H9 (cell line): ENCODE data around the gene ACBD6. TPM values are rescaled to one million over a fixed set of nuclear protein-coding genes. Genes with fewer than 3 reads are reported as not detected.

Experiments used
- DNase-seq: peaks from one replicate; pipeline ENCODE4 v3.0.0-alpha.2; 2017
- H2AFZ ChIP-seq: one replicate; pipeline ENCODE4 v1.6.1; 2013; ENCODE audit warnings: mild to moderate bottlenecking, low read length, control low read depth, moderate library complexity
- H2AK5ac ChIP-seq: 2 replicates; pipeline ENCODE4 v1.6.1; 2013; ENCODE audit warnings: low read length, control low read depth, mixed read lengths; ENCODE audit not compliant: insufficient read length
- H2BK120ac ChIP-seq: one replicate; pipeline ENCODE4 v1.6.1; 2013; ENCODE audit warnings: low read depth, mild to moderate bottlenecking, low read length, control low read depth, inconsistent platforms; ENCODE audit not compliant: poor library complexity, severe bottlenecking
- H2BK12ac ChIP-seq: 2 replicates; pipeline ENCODE4 v1.6.1; 2013; ENCODE audit warnings: low read length, control low read depth, mixed read lengths, low read depth; ENCODE audit not compliant: insufficient read length
- H2BK15ac ChIP-seq: 2 replicates; pipeline ENCODE4 v1.6.1; 2013; ENCODE audit warnings: low read depth, low read length, control low read depth
- H2BK20ac ChIP-seq: one replicate; pipeline ENCODE4 v1.6.1; 2013; ENCODE audit warnings: low read depth, mild to moderate bottlenecking, low read length, control low read depth, inconsistent platforms; ENCODE audit not compliant: poor library complexity, severe bottlenecking
- H2BK5ac ChIP-seq: 2 replicates; pipeline ENCODE4 v1.6.1; 2013; ENCODE audit warnings: low read length, control low read depth, mixed read lengths; ENCODE audit not compliant: insufficient read length
- H3K14ac ChIP-seq: 2 replicates; pipeline ENCODE4 v1.6.1; 2013; ENCODE audit warnings: low read length, control low read depth; ENCODE audit not compliant: insufficient read depth
- H3K18ac ChIP-seq: 2 replicates; pipeline ENCODE4 v1.6.1; 2013; ENCODE audit warnings: low read depth, mild to moderate bottlenecking, mixed read lengths, low read length, control low read depth; ENCODE audit not compliant: insufficient read length
- H3K23ac ChIP-seq: 2 replicates; pipeline ENCODE4 v1.6.1; 2013; ENCODE audit warnings: low read length, control low read depth, mixed read lengths, low read depth; ENCODE audit not compliant: insufficient read length
- H3K23me2 ChIP-seq: 2 replicates; pipeline ENCODE4 v1.6.1; 2013; ENCODE audit warnings: low read depth, mild to moderate bottlenecking, mixed read lengths, low read length, control low read depth; ENCODE audit not compliant: insufficient read length, poor library complexity, severe bottlenecking
- H3K27ac ChIP-seq: 2 replicates; pipeline ENCODE4 v1.5.1; 2013; ENCODE audit warnings: low read length, control low read depth, mixed read lengths, low read depth; ENCODE audit not compliant: insufficient read length
- H3K27me3 ChIP-seq: 2 replicates; pipeline ENCODE4 v1.6.1; 2013; ENCODE audit warnings: low read length, control low read depth, inconsistent platforms; ENCODE audit not compliant: insufficient read depth
- H3K4ac ChIP-seq: 2 replicates; pipeline ENCODE4 v1.6.1; 2013; ENCODE audit warnings: low read depth, mild to moderate bottlenecking, control low read depth, inconsistent platforms, low read length, moderate library complexity
- H3K4me1 ChIP-seq: 2 replicates; pipeline ENCODE4 v1.6.1; 2013; ENCODE audit warnings: low read length, control low read depth, inconsistent platforms; ENCODE audit not compliant: insufficient read depth
- H3K4me2 ChIP-seq: 2 replicates; pipeline ENCODE4 v1.6.1; 2013; ENCODE audit warnings: low read length, control low read depth, mixed read lengths; ENCODE audit not compliant: insufficient read length, insufficient read depth
- H3K56ac ChIP-seq: 2 replicates; pipeline ENCODE4 v1.6.1; 2013; ENCODE audit warnings: low read depth, mild to moderate bottlenecking, mixed read lengths, low read length, control low read depth; ENCODE audit not compliant: insufficient read length
- H3K79me1 ChIP-seq: 2 replicates; pipeline ENCODE4 v1.6.1; 2013; ENCODE audit warnings: low read depth, mild to moderate bottlenecking, moderate library complexity, low read length, control low read depth, inconsistent platforms; ENCODE audit not compliant: insufficient read depth, poor library complexity, severe bottlenecking
- H3K79me2 ChIP-seq: 2 replicates; pipeline ENCODE4 v1.6.1; 2013; ENCODE audit warnings: low read length, control low read depth, inconsistent platforms; ENCODE audit not compliant: insufficient read depth
- H3K9ac ChIP-seq: 2 replicates; pipeline ENCODE4 v1.6.1; 2013; ENCODE audit warnings: low read length, control low read depth, mixed read lengths; ENCODE audit not compliant: insufficient read length; ENCODE audit errors: extremely low read depth
- H3K9me3 ChIP-seq: one replicate; pipeline ENCODE4 v1.6.1; 2013; ENCODE audit warnings: low read depth, low read length, inconsistent platforms; ENCODE audit not compliant: control insufficient read depth
- H3T11ph ChIP-seq: one replicate; pipeline ENCODE4 v1.6.1; 2013; ENCODE audit warnings: mild to moderate bottlenecking, low read length, control low read depth, inconsistent platforms
- H4K20me1 ChIP-seq: one replicate; pipeline ENCODE4 v1.6.1; 2013; ENCODE audit not compliant: control insufficient read depth, insufficient read length, insufficient read depth
- H4K5ac ChIP-seq: 2 replicates; pipeline ENCODE4 v1.6.1; 2013; ENCODE audit warnings: low read depth, mild to moderate bottlenecking, mixed read lengths, low read length, control low read depth; ENCODE audit not compliant: insufficient read length
- H4K8ac ChIP-seq: replicated peaks from 2 replicates; pipeline ENCODE4 v1.6.1; 2013; ENCODE audit warnings: low read length, control low read depth, mixed read lengths, low read depth; ENCODE audit not compliant: insufficient read length
- H4K91ac ChIP-seq: 2 replicates; pipeline ENCODE4 v1.6.1; 2013; ENCODE audit warnings: low read depth, mild to moderate bottlenecking, moderate library complexity, mixed read lengths, low read length, control low read depth; ENCODE audit not compliant: insufficient read length
- H3K27ac Mint-ChIP-seq, 3 experiments: 2 replicates in 2 of 3; 3 replicates in 1 of 3; pipeline ENCODE4 v1.8.0; 2020 to 2021; ENCODE audit warnings: mixed read lengths in 3 of 3, mild to moderate bottlenecking in 1 of 3, moderate library complexity in 1 of 3
- H3K27me3 Mint-ChIP-seq: 2 replicates; pipeline ENCODE4 v1.8.0; 2021; ENCODE audit warnings: low read depth, mild to moderate bottlenecking, moderate library complexity, mixed read lengths
- H3K36me3 Mint-ChIP-seq, 3 experiments: 2 replicates in 2 of 3; 3 replicates in 1 of 3; pipeline ENCODE4 v1.8.0; 2020 to 2021; ENCODE audit warnings: low read depth in 3 of 3, mixed read lengths in 3 of 3; ENCODE audit not compliant: insufficient read depth in 1 of 3
- H3K4me1 Mint-ChIP-seq, 2 experiments: 2 replicates each; pipeline ENCODE4 v1.8.0; 2020; ENCODE audit warnings: mixed read lengths in 2 of 2
- H3K4me3 Mint-ChIP-seq, 2 experiments: 2 replicates in 1 of 2; 3 replicates in 1 of 2; pipeline ENCODE4 v1.8.0; 2020 to 2021; ENCODE audit warnings: mild to moderate bottlenecking in 2 of 2, mixed read lengths in 2 of 2, moderate library complexity in 1 of 2
- H3K9me3 Mint-ChIP-seq, 2 experiments: 2 replicates in 1 of 2; 3 replicates in 1 of 2; pipeline ENCODE4 v1.8.0; 2020; ENCODE audit warnings: mild to moderate bottlenecking in 2 of 2, mixed read lengths in 2 of 2, moderate library complexity in 1 of 2
- WGBS: extraction: QIAGEN DNeasy Blood & Tissue Kit; methylation state at CpG from one replicate; pipeline ENCODE4 v1.1.7; 2013; ENCODE audit warnings: missing lambda C conversion rate, low lambda C conversion rate, mixed read lengths; ENCODE audit not compliant: insufficient read length; ENCODE audit errors: extremely low coverage; 5-methylcytosine and 5-hydroxymethylcytosine counted together
- total RNA-seq: library from RNA; stranded (reverse); gene quantifications from 2 replicates; pipeline ENCODE4 v1.2.1, GENCODE V29; 2021
- TF ChIP-seq, protein P1 (sequence below): fragments of 200-600 bp; sonication (generic); conservative IDR thresholded peaks from 3 replicates; pipeline ENCODE4 v1.8.0; 2021; ENCODE audit warnings: antibody characterized with exemption, mild to moderate bottlenecking

Gene ACBD6
- total RNA-seq, 1 experiment from 2014 or later, result 51.4 TPM

DNA sequence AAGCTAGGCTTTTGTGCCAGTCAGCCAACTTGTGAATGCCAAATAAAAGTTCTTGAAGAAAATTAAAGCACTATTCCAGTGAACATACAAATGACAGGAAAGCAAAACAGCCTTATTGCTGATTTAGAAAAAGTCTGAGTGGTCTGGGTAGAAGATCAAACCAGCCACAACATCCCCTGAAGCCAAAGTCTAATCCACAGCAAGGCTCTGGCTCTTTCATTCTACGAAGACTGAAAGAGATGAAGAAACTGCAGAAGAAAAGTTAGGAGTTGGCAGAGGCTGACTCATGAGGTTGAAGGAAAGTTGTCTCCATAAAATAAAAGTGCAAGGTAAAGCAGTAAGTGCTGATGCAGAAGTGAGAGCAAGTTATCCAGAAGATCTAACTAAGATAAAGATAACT is 206.4 kb downstream of the ACBD6 start:
- H3K27me3 Mint-ChIP-seq, result no peaks in the 10 kb centered on the region

More for the DNA sequence above, 206.4 kb downstream of the ACBD6 start:
- no peak for DNase-seq
- Histone ChIP-seq H2BK20ac (no peak overlapping the region), H3K23me2 (no peaks in the 10 kb centered on the region), H3K27me3 (no peaks in the 10 kb centered on the region), H2AFZ (no peak overlapping the region), H2BK120ac (no peak overlapping the region), H3K79me2 (no peaks in the 10 kb centered on the region), H3K9me3 (no peaks in the 10 kb centered on the region), H3K27ac (no peak overlapping the region), H2BK12ac (no peak overlapping the region), H4K91ac (no peak overlapping the region), H3K79me1 (no peaks in the 10 kb centered on the region), H3K4ac (no peak overlapping the region), H4K8ac (no peak overlapping the region), H3K9ac (no peak overlapping the region), H3K4me1 (no peaks in the 10 kb centered on the region), H3K4me2 (no peak overlapping the region), H4K20me1 (no peaks in the 10 kb centered on the region), H2BK15ac (no peak overlapping the region), H2AK5ac (no peak overlapping the region), H3K56ac (no peak overlapping the region), H3K14ac (no peak overlapping the region), H3K18ac (no peak overlapping the region), H2BK5ac (no peak overlapping the region), H3K23ac (no peak overlapping the region), H3T11ph (no peak overlapping the region), H4K5ac (no peak overlapping the region)
- Mint-ChIP-seq H3K4me1 (peaks cover 3% of the 10 kb centered on the region in 2 experiments; a peak in 1 of 4 replicates), H3K9me3 (peaks cover 4 to 7% of the 10 kb centered on the region in 2 experiments; a peak in 2 of 5 replicates), H3K27ac (0 out of 7 replicates have a peak overlapping the region, but pooled peaks of 1 of the 3 experiments have one; percentile 17), H3K36me3 (peaks cover 0 to 14% (median 9%) of the 10 kb centered on the region in 3 experiments; a peak in 5 of 7 replicates), H3K4me3 (no peak overlapping the region)
- no CpG with 5 or more reads among the region's 1 CpG for WGBS
- TF ChIP-seq, protein P1, sequence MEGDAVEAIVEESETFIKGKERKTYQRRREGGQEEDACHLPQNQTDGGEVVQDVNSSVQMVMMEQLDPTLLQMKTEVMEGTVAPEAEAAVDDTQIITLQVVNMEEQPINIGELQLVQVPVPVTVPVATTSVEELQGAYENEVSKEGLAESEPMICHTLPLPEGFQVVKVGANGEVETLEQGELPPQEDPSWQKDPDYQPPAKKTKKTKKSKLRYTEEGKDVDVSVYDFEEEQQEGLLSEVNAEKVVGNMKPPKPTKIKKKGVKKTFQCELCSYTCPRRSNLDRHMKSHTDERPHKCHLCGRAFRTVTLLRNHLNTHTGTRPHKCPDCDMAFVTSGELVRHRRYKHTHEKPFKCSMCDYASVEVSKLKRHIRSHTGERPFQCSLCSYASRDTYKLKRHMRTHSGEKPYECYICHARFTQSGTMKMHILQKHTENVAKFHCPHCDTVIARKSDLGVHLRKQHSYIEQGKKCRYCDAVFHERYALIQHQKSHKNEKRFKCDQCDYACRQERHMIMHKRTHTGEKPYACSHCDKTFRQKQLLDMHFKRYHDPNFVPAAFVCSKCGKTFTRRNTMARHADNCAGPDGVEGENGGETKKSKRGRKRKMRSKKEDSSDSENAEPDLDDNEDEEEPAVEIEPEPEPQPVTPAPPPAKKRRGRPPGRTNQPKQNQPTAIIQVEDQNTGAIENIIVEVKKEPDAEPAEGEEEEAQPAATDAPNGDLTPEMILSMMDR, result no peak
